HepG2 (cell line): Measurements from ENCODE around the gene ARID1A.
"Not testable (repeated sequence)": the region's sequence is repeated elsewhere in the genome, so short reads cannot be mapped to it uniquely, and the experiment has no call there.

Experiments used
- ARID4A ChIP-seq: sonication (generic); formaldehyde crosslinking; IDR thresholded peaks from 2 replicates; pipeline ENCODE4 v1.5.0; 2020; ENCODE audit warnings: mild to moderate bottlenecking, missing genetic modification reagents, borderline replicate concordance
- BCL6 ChIP-seq: IDR thresholded peaks from 2 replicates; pipeline ENCODE4 v1.6.1; 2016; ENCODE audit warnings: missing genetic modification reagents, missing compliant biosample characterization
- CENPT ChIP-seq: sonication (generic); formaldehyde crosslinking; IDR thresholded peaks from 2 replicates; pipeline ENCODE4 v1.8.0; 2022; ENCODE audit warnings: low read depth, mild to moderate bottlenecking, moderate library complexity, missing genetic modification reagents
- CREB3 ChIP-seq: sonication (generic); formaldehyde crosslinking; IDR thresholded peaks from 2 replicates; pipeline ENCODE4 v1.5.0; 2020; ENCODE audit warnings: missing genetic modification reagents
- HOXA5 ChIP-seq: sonication (generic); formaldehyde crosslinking; IDR thresholded peaks from 2 replicates; pipeline ENCODE4 v1.4.0; 2020; ENCODE audit warnings: missing genetic modification reagents
- KDM1A ChIP-seq: IDR thresholded peaks from 2 replicates; pipeline ENCODE4 v1.6.1; 2016; ENCODE audit warnings: missing compliant biosample characterization
- POLR2A ChIP-seq, 2 experiments: IDR thresholded peaks; 2 replicates each; pipeline ENCODE4 v1.6.1; 2011; ENCODE audit warnings: low read depth in 2 of 2, low read length in 2 of 2, mild to moderate bottlenecking in 1 of 2, moderate library complexity in 1 of 2; ENCODE audit not compliant: insufficient read depth in 1 of 2
- POLR2AphosphoS2 ChIP-seq: IDR thresholded peaks from 2 replicates; pipeline ENCODE4 v1.6.1; 2011; ENCODE audit warnings: low read depth, low read length, improper control_type of control experiment
- SMC3 ChIP-seq: IDR thresholded peaks from 2 replicates; pipeline ENCODE4 v1.6.1; 2011; ENCODE audit warnings: low read length, improper control_type of control experiment
- TCF7 ChIP-seq: sonication (generic); IDR thresholded peaks from 2 replicates; pipeline ENCODE4 v1.6.1; 2016; ENCODE audit warnings: antibody characterized with exemption, low read depth
- ZBTB1 ChIP-seq: sonication (generic); formaldehyde crosslinking; IDR thresholded peaks from 2 replicates; pipeline ENCODE4 v1.4.0; 2020; ENCODE audit warnings: missing genetic modification reagents, borderline replicate concordance
- ZNF557 ChIP-seq: sonication (generic); formaldehyde crosslinking; IDR thresholded peaks from 2 replicates; pipeline ENCODE4 v1.4.0; 2020; ENCODE audit warnings: missing genetic modification reagents
- TF ChIP-seq, protein P1 (sequence below): sonication (generic); formaldehyde crosslinking; IDR thresholded peaks from 2 replicates; pipeline ENCODE4 v1.5.0; 2020; ENCODE audit warnings: mild to moderate bottlenecking, missing genetic modification reagents, moderate library complexity

DNA sequence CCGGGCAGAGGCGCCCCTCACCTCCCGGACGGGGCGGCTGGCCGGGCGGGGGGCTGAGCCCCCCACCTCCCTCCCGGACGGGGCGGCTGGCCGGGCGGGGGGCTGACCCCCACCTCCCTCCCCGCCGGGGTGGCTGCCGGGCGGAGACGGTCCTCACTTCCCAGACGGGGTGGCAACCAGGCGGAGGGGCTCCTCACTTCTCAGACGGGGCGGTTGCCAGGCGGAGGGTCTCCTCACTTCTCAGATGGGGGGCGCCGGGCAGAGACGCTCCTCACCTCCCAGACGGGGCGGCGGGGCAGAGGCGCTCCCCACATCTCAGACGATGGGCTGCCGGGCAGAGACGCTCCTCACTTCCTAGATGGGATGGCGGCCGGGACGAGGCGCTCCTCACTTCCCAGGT lies 108.1 kb downstream of the ARID1A start:
- TF ChIP-seq CREB3; ZBTB1; POLR2A (IDR thresholded peaks at IDR 0.05; ENCODE audit: insufficient read depth in 1 of 2, low read depth in 2 of 2, low read length in 2 of 2); KDM1A; ARID4A; TCF7; CENPT (CRISPR knock-in tag); POLR2AphosphoS2; ZNF557 (CRISPR knock-in tag); SMC3; HOXA5 (CRISPR knock-in tag); BCL6 (CRISPR knock-in tag): not testable (repeated sequence)
- TF ChIP-seq, protein P1, sequence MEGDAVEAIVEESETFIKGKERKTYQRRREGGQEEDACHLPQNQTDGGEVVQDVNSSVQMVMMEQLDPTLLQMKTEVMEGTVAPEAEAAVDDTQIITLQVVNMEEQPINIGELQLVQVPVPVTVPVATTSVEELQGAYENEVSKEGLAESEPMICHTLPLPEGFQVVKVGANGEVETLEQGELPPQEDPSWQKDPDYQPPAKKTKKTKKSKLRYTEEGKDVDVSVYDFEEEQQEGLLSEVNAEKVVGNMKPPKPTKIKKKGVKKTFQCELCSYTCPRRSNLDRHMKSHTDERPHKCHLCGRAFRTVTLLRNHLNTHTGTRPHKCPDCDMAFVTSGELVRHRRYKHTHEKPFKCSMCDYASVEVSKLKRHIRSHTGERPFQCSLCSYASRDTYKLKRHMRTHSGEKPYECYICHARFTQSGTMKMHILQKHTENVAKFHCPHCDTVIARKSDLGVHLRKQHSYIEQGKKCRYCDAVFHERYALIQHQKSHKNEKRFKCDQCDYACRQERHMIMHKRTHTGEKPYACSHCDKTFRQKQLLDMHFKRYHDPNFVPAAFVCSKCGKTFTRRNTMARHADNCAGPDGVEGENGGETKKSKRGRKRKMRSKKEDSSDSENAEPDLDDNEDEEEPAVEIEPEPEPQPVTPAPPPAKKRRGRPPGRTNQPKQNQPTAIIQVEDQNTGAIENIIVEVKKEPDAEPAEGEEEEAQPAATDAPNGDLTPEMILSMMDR, result not testable (repeated sequence)
